Stimulated activated naive CD4-positive, alpha-beta T cell (primary cell): ENCODE data around the gene MTR.
"Not testable (repeated sequence)": the region's sequence is repeated elsewhere in the genome, so short reads cannot be mapped to it uniquely, and the experiment has no call there.

Source experiments
- DNase-seq, 6 experiments: peaks; one replicate each; lab custom pipeline; 2025; lab: John Stamatoyannopoulos, UW

Gene MTR

GRCh38 chr1:236904892-236905741, 110.0 kb downstream of the MTR start:
- no peak for DNase-seq

GRCh38 chr1:236907205-236907604, 112.1 kb downstream of the MTR start:
- no peak for DNase-seq

- DNase-seq, result no peak
Measured at GRCh38 chr1:236908669-236909068, 113.6 kb downstream of the MTR start.

- DNase-seq, result not testable (repeated sequence)
Measured at GRCh38 chr1:236911047-236911446, 116.0 kb downstream of the MTR start.

- DNase-seq, result no peak
Measured at GRCh38 chr1:236913371-236914037, 118.4 kb downstream of the MTR start.

GRCh38 chr1:236914375-236914774, 119.3 kb downstream of the MTR start:
- DNase-seq, result no peak

GRCh38 chr1:236916131-236916800, 121.2 kb downstream of the MTR start:
- DNase-seq, result no peak

GRCh38 chr1:236917448-236917847, 122.4 kb downstream of the MTR start:
- DNase-seq, result no peak

- DNase-seq, result no peak
Measured at GRCh38 chr1:236920286-236920894, 125.3 kb downstream of the MTR start.

- no peak for DNase-seq
Measured at GRCh38 chr1:236921610-236922009, 126.5 kb downstream of the MTR start.

- DNase-seq, result no peak
Measured at GRCh38 chr1:236922190-236922589, 127.1 kb downstream of the MTR start.

GRCh38 chr1:236925386-236925785, 130.3 kb downstream of the MTR start:
- no peak for DNase-seq

GRCh38 chr1:236930503-236930902, 135.4 kb downstream of the MTR start:
- DNase-seq, result no peak

GRCh38 chr1:236938760-236939159, 143.7 kb downstream of the MTR start:
- no peak for DNase-seq

- DNase-seq, result no peak
Measured at GRCh38 chr1:236942431-236942830, 147.3 kb downstream of the MTR start.

GRCh38 chr1:236944556-236944955, 149.5 kb downstream of the MTR start:
- no peak for DNase-seq

- DNase-seq, result no peak
Measured at GRCh38 chr1:236945002-236945401, 149.9 kb downstream of the MTR start.

GRCh38 chr1:236947794-236948193, 152.7 kb downstream of the MTR start:
- DNase-seq, result no peak

GRCh38 chr1:236948381-236948780, 153.3 kb downstream of the MTR start:
- DNase-seq, result no peak

GRCh38 chr1:236948996-236949395, 153.9 kb downstream of the MTR start:
- DNase-seq, result no peak

GRCh38 chr1:236950365-236950764, 155.3 kb downstream of the MTR start:
- no peak for DNase-seq

GRCh38 chr1:236951672-236952071, 156.6 kb downstream of the MTR start:
- DNase-seq, result no peak
